Testis (tissue), 3 donors: ENCODE data around the gene HOXA2. TPM values are rescaled to one million over a fixed set of nuclear protein-coding genes. Genes with fewer than 3 reads are reported as not detected.
A peak's percentile ranks its signal among the peaks of the same experiment; 100 is the strongest.

ENCODE experiments used
- DNase-seq: peaks from one replicate; pipeline ENCODE4 v3.0.0-alpha.2; 2019
- H3K27ac ChIP-seq, 2 donors: fragments of 200-600 bp; sonication (generic); one replicate each; pipeline ENCODE4 v1.5.1; 2019
- H3K27me3 ChIP-seq: fragments of 200-600 bp; sonication (generic); one replicate; pipeline ENCODE4 v1.5.1; 2019
- H3K36me3 ChIP-seq: fragments of 200-600 bp; sonication (generic); one replicate; pipeline ENCODE4 v1.5.1; 2017; ENCODE audit warnings: low read depth; ENCODE audit errors: missing control alignments
- H3K4me1 ChIP-seq: fragments of 200-600 bp; sonication (generic); one replicate; pipeline ENCODE4 v1.5.1; 2019
- H3K4me3 ChIP-seq, 2 donors: fragments of 200-600 bp; sonication (generic); one replicate each; pipeline ENCODE4 v1.5.1; 2017 to 2019
- H3K9me3 ChIP-seq: fragments of 200-600 bp; sonication (generic); one replicate; pipeline ENCODE4 v1.5.1; 2017
- CTCF ChIP-seq, 3 experiments: fragments of 450-650 bp in 2 of 3; fragments of 200-600 bp in 1 of 3; sonication (generic) in 1 of 3; IDR thresholded peaks; one replicate each; pipeline ENCODE4 v1.5.1; 2016 to 2019; ENCODE audit warnings: antibody characterized with exemption in 3 of 3, mild to moderate bottlenecking in 2 of 3, moderate library complexity in 1 of 3
- POLR2A ChIP-seq: fragments of 450-650 bp; IDR thresholded peaks from one replicate; pipeline ENCODE4 v1.6.1; 2017; ENCODE audit warnings: antibody characterized with exemption, mild to moderate bottlenecking, moderate library complexity
- WGBS, 2 donors: methylation state at CpG; one replicate each; pipeline ENCODE4 v1.1.5; 2018; 5-methylcytosine and 5-hydroxymethylcytosine counted together
- intact Hi-C: fragments of 100-400 bp; cut with DNase I; formaldehyde crosslinking; loops from one replicate; pipeline ENCODE4 v1.15.1; 2023; ENCODE audit warnings: low total_unique reads
- polyA plus RNA-seq: library from polyadenylated mRNA; stranded (reverse); fragments of 350-450 nt; fragmentation: Illumina TruSeq; extraction: RNeasy Lipid Tissue Mini Kit (QIAGEN cat#74804); gene quantifications from one replicate; pipeline ENCODE4 v1.2.3, GENCODE V29; 2014; ENCODE audit warnings: low read depth, low replicate concordance; ENCODE audit not compliant: insufficient read depth
- total RNA-seq, 2 donors: library from RNA; depleted of rRNA; stranded (reverse); fragments of >200 nt; gene quantifications; one replicate each; pipeline ENCODE4 v1.2.3, GENCODE V29; 2016

The HOXA2 gene
- total and polyA plus RNA-seq, 3 donors from 2014 or later: 0.31 to 0.32 TPM; not detected in 1

GRCh38 chr7:27114881-27115220 is 12.4 kb upstream of the HOXA2 start:
- no peak overlapping the region for H3K27ac ChIP-seq
- H3K27me3 ChIP-seq: no peaks in the 10 kb centered on the region
- no peaks in the 10 kb centered on the region for H3K36me3 ChIP-seq
- intact Hi-C loops: no loop called here
- H3K4me1 ChIP-seq: no peaks in the 10 kb centered on the region
- 31 to 42% methylated on average over 6 of the region's 6 CpGs for WGBS, 2 donors
- H3K9me3 ChIP-seq: no peaks in the 10 kb centered on the region
- no peak for TF ChIP-seq POLR2A
- no peak for TF ChIP-seq CTCF (IDR thresholded peaks at IDR 0.05)
- no peak overlapping the region for H3K4me3 ChIP-seq
- DNase-seq: no peak

- Histone ChIP-seq H3K27ac (no peak overlapping the region), H3K4me3 (peak overlapping the region in 1 of 2 donors; percentile 48), H3K27me3 (no peaks in the 10 kb centered on the region), H3K4me1 (no peaks in the 10 kb centered on the region), H3K9me3 (no peaks in the 10 kb centered on the region), H3K36me3 (no peaks in the 10 kb centered on the region)
- TF ChIP-seq POLR2A: no peak
- TF ChIP-seq CTCF (IDR thresholded peaks at IDR 0.05): no peak
- intact Hi-C loops: no loop called here
- DNase-seq: no peak
- WGBS, 2 donors: 12 to 20% methylated on average over 19 to 26 of the region's 26 CpGs
These were observed 11.7 kb upstream of the HOXA2 start for GRCh38 chr7:27113991-27114769.

- no peak for DNase-seq
- intact Hi-C loops: no loop called here
These were observed 10.8 kb upstream of the HOXA2 start for GRCh38 chr7:27112955-27113949.

GRCh38 chr7:27112361-27112760 is 9.9 kb upstream of the HOXA2 start:
- no peak overlapping the region for H3K27ac ChIP-seq
- no peak for TF ChIP-seq CTCF (IDR thresholded peaks at IDR 0.05)
- WGBS, 2 donors: 55 to 62% methylated on average over 4 of the region's 4 CpGs
- H3K4me3 ChIP-seq: no peak overlapping the region
- H3K9me3 ChIP-seq: no peaks in the 10 kb centered on the region
- no peaks in the 10 kb centered on the region for H3K4me1 ChIP-seq
- no peak for DNase-seq
- no peaks in the 10 kb centered on the region for H3K27me3 ChIP-seq
- H3K36me3 ChIP-seq: no peaks in the 10 kb centered on the region
- intact Hi-C loops: no loop called here

More at GRCh38 chr7:27112955-27113949, 10.8 kb upstream of the HOXA2 start:
- H3K4me3 ChIP-seq: peak overlapping the region in 1 of 2 donors; percentile 48
- no peaks in the 10 kb centered on the region for H3K36me3 ChIP-seq
- H3K9me3 ChIP-seq: no peaks in the 10 kb centered on the region
- H3K4me1 ChIP-seq: no peaks in the 10 kb centered on the region
- TF ChIP-seq POLR2A: no peak
- TF ChIP-seq CTCF (IDR thresholded peaks at IDR 0.05): no peak
- WGBS, 2 donors: 10 to 16% methylated on average over 16 to 47 of the region's 57 CpGs
- no peak overlapping the region for H3K27ac ChIP-seq
- no peaks in the 10 kb centered on the region for H3K27me3 ChIP-seq
